GM18909 (cell line): Measurements from ENCODE around the gene CSRNP3.

Experiments
- ATAC-seq: cut with Tn5 transposase; IDR thresholded peaks from one replicate; pipeline ENCODE4 v1.9.1; 2021; ENCODE audit warnings: mild to moderate bottlenecking; ENCODE audit not compliant: unreplicated experiment, poor library complexity

CSRNP3 gene

GRCh38 chr2:165467921-165468320 is 1.6 kb upstream of the CSRNP3 start:
- no peak for ATAC-seq

GRCh38 chr2:165470361-165470760 is 863 bp downstream of the CSRNP3 start:
- ATAC-seq = no peak

- ATAC-seq = no peak
Observed at GRCh38 chr2:165471349-165471950, 2.0 kb downstream of the CSRNP3 start.

GRCh38 chr2:165472922-165473321 is 3.4 kb downstream of the CSRNP3 start:
- no peak for ATAC-seq

GRCh38 chr2:165474619-165475276 is 5.2 kb downstream of the CSRNP3 start:
- no peak for ATAC-seq

GRCh38 chr2:165475277-165476004 is 5.9 kb downstream of the CSRNP3 start:
- ATAC-seq = no peak

GRCh38 chr2:165479856-165480255 is 10.4 kb downstream of the CSRNP3 start:
- no peak for ATAC-seq

- no peak for ATAC-seq
Observed at GRCh38 chr2:165494573-165494972, 25.1 kb downstream of the CSRNP3 start.

- ATAC-seq = no peak
Observed at GRCh38 chr2:165497659-165498317, 28.3 kb downstream of the CSRNP3 start.

GRCh38 chr2:165499131-165499530 is 29.6 kb downstream of the CSRNP3 start:
- ATAC-seq = no peak

GRCh38 chr2:165500001-165500400 is 30.5 kb downstream of the CSRNP3 start:
- no peak for ATAC-seq

- ATAC-seq = no peak
Observed at GRCh38 chr2:165500816-165501215, 31.3 kb downstream of the CSRNP3 start.

GRCh38 chr2:165505514-165505913 is 36.0 kb downstream of the CSRNP3 start:
- no peak for ATAC-seq

GRCh38 chr2:165508927-165509326 is 39.4 kb downstream of the CSRNP3 start:
- no peak for ATAC-seq

GRCh38 chr2:165513479-165513878 is 44.0 kb downstream of the CSRNP3 start:
- no peak for ATAC-seq

- no peak for ATAC-seq
Observed at GRCh38 chr2:165518611-165519010, 49.1 kb downstream of the CSRNP3 start.

GRCh38 chr2:165522719-165523118 is 53.2 kb downstream of the CSRNP3 start:
- no peak for ATAC-seq

- no peak for ATAC-seq
Observed at GRCh38 chr2:165524720-165525119, 55.2 kb downstream of the CSRNP3 start.

GRCh38 chr2:165528691-165529090 is 59.2 kb downstream of the CSRNP3 start:
- no peak for ATAC-seq

GRCh38 chr2:165529130-165529529 is 59.6 kb downstream of the CSRNP3 start:
- ATAC-seq = no peak

GRCh38 chr2:165533331-165533730 is 63.8 kb downstream of the CSRNP3 start:
- ATAC-seq = no peak
